ENCODE results near the gene SHROOM3. TPM values are rescaled to one million over a fixed set of nuclear protein-coding genes. Genes with fewer than 3 reads are reported as not detected.

Gene SHROOM3
- total and polyA plus RNA-seq, 2 experiments from 2014 or later = 11.3 to 73.5 TPM

- no peak for TF ChIP-seq ZNF462 (CRISPR knock-in tag; IDR thresholded peaks at IDR 0.05)
- no peak for TF ChIP-seq EZH2phosphoT487 (IDR thresholded peaks at IDR 0.05; ENCODE audit: unreplicated experiment)
- TF ChIP-seq CREB1 (CRISPR knock-in tag; IDR thresholded peaks at IDR 0.05; ENCODE audit: low read depth) = no peak
These were observed 129.3 kb downstream of the SHROOM3 start (continued) for GRCh38 chr4:76564123-76564915.

DNA sequence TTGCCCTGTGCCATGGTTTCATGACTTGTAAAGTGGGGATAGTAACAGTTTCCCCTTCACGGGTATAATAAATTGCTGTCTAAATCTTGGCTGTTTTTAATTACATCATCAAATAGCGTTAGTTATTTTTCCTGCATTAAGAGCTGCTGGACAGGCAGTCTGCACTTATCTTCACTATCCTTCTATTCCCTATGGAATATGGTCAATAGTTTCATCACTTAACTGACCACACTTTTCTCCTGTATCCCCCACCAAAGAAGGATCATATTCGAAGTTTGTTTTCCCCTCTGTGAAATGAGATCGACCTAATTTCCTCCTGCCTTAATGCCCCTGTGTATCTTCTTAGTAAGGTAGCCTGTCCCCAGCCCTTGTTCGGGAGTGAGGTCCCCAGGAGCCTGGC is 133.2 kb downstream of the SHROOM3 start:
- H3K27ac ChIP-seq (ENCODE audit: low read depth) = no peak overlapping the region
- peaks cover 3% of the 10 kb centered on the region for H3K4me1 ChIP-seq (ENCODE audit: insufficient read depth)
- Mint-ChIP-seq H3K27ac (no peak overlapping the region), H3K36me3 (ENCODE audit: low read depth) (no peaks in the 10 kb centered on the region), H3K4me1 (peaks cover 30% of the 10 kb centered on the region), H3K27me3 (ENCODE audit: insufficient read depth, low read depth, poor library complexity) (peaks cover 4% of the 10 kb centered on the region), H3K4me3 (no peak overlapping the region), H3K9me3 (no peaks in the 10 kb centered on the region)
- ATAC-seq (no peak), DNase-seq (ENCODE audit: low spot score) (no peak)
- no peaks in the 10 kb centered on the region for H3K79me2 ChIP-seq (replicated peaks; ENCODE audit: insufficient read depth)
- no peaks in the 10 kb centered on the region for H3K9me2 ChIP-seq (ENCODE audit: insufficient read depth)
- no peaks in the 10 kb centered on the region for H3K27me3 ChIP-seq (ENCODE audit: insufficient read depth)
- no peaks in the 10 kb centered on the region for H4K20me1 ChIP-seq (replicated peaks; ENCODE audit: insufficient read depth)
- no peak overlapping the region for H3K4me3 ChIP-seq
- H3F3A ChIP-seq (replicated peaks; ENCODE audit: low read depth) = no peaks in the 10 kb centered on the region
- TF ChIP-seq ZNF331 (CRISPR knock-in tag; IDR thresholded peaks at IDR 0.05; ENCODE audit: low read depth) (no peak), EZH2 (IDR thresholded peaks at IDR 0.05; ENCODE audit: low read depth, unreplicated experiment) (no peak), STAT1 (IDR thresholded peaks at IDR 0.05; ENCODE audit: unreplicated experiment) (no peak), CREB1 (CRISPR knock-in tag; IDR thresholded peaks at IDR 0.05; ENCODE audit: low read depth) (no peak), NANOG (IDR thresholded peaks at IDR 0.05; ENCODE audit: borderline replicate concordance) (no peak), EZH2phosphoT487 (IDR thresholded peaks at IDR 0.05; ENCODE audit: unreplicated experiment) (no peak), REST (IDR thresholded peaks at IDR 0.05; ENCODE audit: unreplicated experiment) (no peak), ZNF114 (CRISPR knock-in tag; IDR thresholded peaks at IDR 0.05) (no peak), POLR2AphosphoS5 (IDR thresholded peaks at IDR 0.05; ENCODE audit: low read depth) (no peak)
- TF ChIP-seq, protein P1, sequence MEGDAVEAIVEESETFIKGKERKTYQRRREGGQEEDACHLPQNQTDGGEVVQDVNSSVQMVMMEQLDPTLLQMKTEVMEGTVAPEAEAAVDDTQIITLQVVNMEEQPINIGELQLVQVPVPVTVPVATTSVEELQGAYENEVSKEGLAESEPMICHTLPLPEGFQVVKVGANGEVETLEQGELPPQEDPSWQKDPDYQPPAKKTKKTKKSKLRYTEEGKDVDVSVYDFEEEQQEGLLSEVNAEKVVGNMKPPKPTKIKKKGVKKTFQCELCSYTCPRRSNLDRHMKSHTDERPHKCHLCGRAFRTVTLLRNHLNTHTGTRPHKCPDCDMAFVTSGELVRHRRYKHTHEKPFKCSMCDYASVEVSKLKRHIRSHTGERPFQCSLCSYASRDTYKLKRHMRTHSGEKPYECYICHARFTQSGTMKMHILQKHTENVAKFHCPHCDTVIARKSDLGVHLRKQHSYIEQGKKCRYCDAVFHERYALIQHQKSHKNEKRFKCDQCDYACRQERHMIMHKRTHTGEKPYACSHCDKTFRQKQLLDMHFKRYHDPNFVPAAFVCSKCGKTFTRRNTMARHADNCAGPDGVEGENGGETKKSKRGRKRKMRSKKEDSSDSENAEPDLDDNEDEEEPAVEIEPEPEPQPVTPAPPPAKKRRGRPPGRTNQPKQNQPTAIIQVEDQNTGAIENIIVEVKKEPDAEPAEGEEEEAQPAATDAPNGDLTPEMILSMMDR (conservative IDR thresholded peaks at IDR 0.05; ENCODE audit: low read depth in 2 of 2) = no peak
- H2AFZ ChIP-seq = 0 out of 2 replicates have a peak overlapping the region, but pooled peaks have one; percentile 65
- H3K4me2 ChIP-seq = no peak overlapping the region
- no peaks in the 10 kb centered on the region for H3K36me3 ChIP-seq (ENCODE audit: insufficient read depth)

Measured in GM23338 (cell line).